Measurements from ENCODE around the gene DENND1A. TPM values are rescaled to one million over a fixed set of nuclear protein-coding genes. Genes with fewer than 3 reads are reported as not detected.
A peak's percentile ranks its signal among the peaks of the same experiment; 100 is the strongest.

DENND1A gene
- total and polyA plus RNA-seq, 2 experiments from 2014 or later, result 13.1 to 28.7 TPM

DNA sequence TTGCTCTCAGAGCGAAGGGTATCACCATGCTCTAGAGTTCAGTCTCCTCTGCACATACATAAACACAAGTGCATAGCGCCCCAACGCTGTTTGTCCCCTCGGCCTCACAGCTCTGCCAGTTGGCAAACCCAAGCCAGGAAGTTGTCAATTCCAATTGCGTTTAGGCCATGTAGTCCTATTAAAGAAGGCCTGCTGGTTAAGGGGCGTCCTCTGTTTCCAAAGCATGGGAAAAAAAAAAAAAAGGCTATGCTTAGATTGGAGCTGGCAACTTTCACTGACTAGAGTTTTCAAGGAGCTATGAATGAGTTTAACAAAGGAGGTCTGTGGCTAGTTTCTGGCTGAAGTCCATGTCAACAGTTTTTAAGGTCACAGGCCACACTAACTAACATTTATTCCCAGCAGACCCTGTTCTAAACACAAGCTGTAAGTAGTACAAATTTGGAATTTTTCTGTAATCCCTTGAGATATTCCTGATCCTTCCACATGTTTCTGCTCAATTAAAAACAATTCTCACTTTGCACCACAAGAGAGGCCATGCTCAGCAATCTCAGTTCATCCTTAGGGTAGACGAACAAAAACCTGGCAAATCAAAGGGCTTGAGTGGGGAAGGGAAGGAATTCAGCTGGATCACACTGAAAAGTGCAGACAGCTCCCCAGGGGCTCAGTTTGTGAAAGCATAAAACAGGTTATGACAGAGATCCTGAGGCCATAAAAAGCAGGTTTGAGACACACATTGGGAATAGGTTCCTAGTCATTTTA is 187.7 kb downstream of the DENND1A start:
- peak; percentile 48 for ATAC-seq

More for the DNA sequence above, 187.7 kb downstream of the DENND1A start:
- H3K4me3 Mint-ChIP-seq, result no peak overlapping the region
- H3K9me3 Mint-ChIP-seq, result no peaks in the 10 kb centered on the region
- 0 out of 2 replicates have a peak, but pooled peaks cover 4% of the 10 kb centered on the region for H4K20me1 ChIP-seq (replicated peaks; ENCODE audit: insufficient read depth)
- TF ChIP-seq STAT1 (IDR thresholded peaks at IDR 0.05; ENCODE audit: unreplicated experiment) (no peak), EZH2 (IDR thresholded peaks at IDR 0.05; ENCODE audit: low read depth, unreplicated experiment) (no peak), ZNF331 (CRISPR knock-in tag; IDR thresholded peaks at IDR 0.05; ENCODE audit: low read depth) (no peak), JUNB (IDR thresholded peaks at IDR 0.05; ENCODE audit: unreplicated experiment) (no peak), NANOG (IDR thresholded peaks at IDR 0.05; ENCODE audit: borderline replicate concordance) (no peak), CREB1 (CRISPR knock-in tag; IDR thresholded peaks at IDR 0.05; ENCODE audit: low read depth) (no peak), POLR2AphosphoS5 (IDR thresholded peaks at IDR 0.05; ENCODE audit: low read depth) (no peak), EZH2phosphoT487 (IDR thresholded peaks at IDR 0.05; ENCODE audit: unreplicated experiment) (no peak), ZNF114 (CRISPR knock-in tag; IDR thresholded peaks at IDR 0.05) (no peak)
- TF ChIP-seq, protein P1, sequence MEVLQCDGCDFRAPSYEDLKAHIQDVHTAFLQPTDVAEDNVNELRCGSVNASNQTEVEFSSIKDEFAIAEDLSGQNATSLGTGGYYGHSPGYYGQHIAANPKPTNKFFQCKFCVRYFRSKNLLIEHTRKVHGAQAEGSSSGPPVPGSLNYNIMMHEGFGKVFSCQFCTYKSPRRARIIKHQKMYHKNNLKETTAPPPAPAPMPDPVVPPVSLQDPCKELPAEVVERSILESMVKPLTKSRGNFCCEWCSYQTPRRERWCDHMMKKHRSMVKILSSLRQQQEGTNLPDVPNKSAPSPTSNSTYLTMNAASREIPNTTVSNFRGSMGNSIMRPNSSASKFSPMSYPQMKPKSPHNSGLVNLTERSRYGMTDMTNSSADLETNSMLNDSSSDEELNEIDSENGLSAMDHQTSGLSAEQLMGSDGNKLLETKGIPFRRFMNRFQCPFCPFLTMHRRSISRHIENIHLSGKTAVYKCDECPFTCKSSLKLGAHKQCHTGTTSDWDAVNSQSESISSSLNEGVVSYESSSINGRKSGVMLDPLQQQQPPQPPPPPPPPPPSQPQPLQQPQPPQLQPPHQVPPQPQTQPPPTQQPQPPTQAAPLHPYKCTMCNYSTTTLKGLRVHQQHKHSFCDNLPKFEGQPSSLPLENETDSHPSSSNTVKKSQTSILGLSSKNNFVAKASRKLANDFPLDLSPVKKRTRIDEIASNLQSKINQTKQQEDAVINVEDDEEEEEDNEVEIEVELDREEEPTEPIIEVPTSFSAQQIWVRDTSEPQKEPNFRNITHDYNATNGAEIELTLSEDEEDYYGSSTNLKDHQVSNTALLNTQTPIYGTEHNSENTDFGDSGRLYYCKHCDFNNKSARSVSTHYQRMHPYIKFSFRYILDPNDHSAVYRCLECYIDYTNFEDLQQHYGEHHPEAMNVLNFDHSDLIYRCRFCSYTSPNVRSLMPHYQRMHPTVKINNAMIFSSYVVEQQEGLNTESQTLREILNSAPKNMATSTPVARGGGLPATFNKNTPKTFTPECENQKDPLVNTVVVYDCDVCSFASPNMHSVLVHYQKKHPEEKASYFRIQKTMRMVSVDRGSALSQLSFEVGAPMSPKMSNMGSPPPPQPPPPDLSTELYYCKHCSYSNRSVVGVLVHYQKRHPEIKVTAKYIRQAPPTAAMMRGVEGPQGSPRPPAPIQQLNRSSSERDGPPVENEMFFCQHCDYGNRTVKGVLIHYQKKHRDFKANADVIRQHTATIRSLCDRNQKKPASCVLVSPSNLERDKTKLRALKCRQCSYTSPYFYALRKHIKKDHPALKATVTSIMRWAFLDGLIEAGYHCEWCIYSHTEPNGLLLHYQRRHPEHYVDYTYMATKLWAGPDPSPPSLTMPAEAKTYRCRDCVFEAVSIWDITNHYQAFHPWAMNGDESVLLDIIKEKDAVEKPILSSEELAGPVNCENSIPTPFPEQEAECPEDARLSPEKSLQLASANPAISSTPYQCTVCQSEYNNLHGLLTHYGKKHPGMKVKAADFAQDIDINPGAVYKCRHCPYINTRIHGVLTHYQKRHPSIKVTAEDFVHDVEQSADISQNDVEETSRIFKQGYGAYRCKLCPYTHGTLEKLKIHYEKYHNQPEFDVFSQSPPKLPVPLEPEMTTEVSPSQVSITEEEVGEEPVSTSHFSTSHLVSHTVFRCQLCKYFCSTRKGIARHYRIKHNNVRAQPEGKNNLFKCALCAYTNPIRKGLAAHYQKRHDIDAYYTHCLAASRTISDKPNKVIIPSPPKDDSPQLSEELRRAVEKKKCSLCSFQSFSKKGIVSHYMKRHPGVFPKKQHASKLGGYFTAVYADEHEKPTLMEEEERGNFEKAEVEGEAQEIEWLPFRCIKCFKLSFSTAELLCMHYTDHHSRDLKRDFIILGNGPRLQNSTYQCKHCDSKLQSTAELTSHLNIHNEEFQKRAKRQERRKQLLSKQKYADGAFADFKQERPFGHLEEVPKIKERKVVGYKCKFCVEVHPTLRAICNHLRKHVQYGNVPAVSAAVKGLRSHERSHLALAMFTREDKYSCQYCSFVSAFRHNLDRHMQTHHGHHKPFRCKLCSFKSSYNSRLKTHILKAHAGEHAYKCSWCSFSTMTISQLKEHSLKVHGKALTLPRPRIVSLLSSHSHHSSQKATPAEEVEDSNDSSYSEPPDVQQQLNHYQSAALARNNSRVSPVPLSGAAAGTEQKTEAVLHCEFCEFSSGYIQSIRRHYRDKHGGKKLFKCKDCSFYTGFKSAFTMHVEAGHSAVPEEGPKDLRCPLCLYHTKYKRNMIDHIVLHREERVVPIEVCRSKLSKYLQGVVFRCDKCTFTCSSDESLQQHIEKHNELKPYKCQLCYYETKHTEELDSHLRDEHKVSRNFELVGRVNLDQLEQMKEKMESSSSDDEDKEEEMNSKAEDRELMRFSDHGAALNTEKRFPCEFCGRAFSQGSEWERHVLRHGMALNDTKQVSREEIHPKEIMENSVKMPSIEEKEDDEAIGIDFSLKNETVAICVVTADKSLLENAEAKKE (CRISPR knock-in tag; IDR thresholded peaks at IDR 0.05), result no peak
- TF ChIP-seq, protein P2, sequence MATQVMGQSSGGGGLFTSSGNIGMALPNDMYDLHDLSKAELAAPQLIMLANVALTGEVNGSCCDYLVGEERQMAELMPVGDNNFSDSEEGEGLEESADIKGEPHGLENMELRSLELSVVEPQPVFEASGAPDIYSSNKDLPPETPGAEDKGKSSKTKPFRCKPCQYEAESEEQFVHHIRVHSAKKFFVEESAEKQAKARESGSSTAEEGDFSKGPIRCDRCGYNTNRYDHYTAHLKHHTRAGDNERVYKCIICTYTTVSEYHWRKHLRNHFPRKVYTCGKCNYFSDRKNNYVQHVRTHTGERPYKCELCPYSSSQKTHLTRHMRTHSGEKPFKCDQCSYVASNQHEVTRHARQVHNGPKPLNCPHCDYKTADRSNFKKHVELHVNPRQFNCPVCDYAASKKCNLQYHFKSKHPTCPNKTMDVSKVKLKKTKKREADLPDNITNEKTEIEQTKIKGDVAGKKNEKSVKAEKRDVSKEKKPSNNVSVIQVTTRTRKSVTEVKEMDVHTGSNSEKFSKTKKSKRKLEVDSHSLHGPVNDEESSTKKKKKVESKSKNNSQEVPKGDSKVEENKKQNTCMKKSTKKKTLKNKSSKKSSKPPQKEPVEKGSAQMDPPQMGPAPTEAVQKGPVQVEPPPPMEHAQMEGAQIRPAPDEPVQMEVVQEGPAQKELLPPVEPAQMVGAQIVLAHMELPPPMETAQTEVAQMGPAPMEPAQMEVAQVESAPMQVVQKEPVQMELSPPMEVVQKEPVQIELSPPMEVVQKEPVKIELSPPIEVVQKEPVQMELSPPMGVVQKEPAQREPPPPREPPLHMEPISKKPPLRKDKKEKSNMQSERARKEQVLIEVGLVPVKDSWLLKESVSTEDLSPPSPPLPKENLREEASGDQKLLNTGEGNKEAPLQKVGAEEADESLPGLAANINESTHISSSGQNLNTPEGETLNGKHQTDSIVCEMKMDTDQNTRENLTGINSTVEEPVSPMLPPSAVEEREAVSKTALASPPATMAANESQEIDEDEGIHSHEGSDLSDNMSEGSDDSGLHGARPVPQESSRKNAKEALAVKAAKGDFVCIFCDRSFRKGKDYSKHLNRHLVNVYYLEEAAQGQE (IDR thresholded peaks at IDR 0.05; ENCODE audit: unreplicated experiment), result no peak
- TF ChIP-seq, protein P3, sequence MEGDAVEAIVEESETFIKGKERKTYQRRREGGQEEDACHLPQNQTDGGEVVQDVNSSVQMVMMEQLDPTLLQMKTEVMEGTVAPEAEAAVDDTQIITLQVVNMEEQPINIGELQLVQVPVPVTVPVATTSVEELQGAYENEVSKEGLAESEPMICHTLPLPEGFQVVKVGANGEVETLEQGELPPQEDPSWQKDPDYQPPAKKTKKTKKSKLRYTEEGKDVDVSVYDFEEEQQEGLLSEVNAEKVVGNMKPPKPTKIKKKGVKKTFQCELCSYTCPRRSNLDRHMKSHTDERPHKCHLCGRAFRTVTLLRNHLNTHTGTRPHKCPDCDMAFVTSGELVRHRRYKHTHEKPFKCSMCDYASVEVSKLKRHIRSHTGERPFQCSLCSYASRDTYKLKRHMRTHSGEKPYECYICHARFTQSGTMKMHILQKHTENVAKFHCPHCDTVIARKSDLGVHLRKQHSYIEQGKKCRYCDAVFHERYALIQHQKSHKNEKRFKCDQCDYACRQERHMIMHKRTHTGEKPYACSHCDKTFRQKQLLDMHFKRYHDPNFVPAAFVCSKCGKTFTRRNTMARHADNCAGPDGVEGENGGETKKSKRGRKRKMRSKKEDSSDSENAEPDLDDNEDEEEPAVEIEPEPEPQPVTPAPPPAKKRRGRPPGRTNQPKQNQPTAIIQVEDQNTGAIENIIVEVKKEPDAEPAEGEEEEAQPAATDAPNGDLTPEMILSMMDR (conservative IDR thresholded peaks at IDR 0.05; ENCODE audit: low read depth in 2 of 2), result no peak
- TF ChIP-seq, protein P4, sequence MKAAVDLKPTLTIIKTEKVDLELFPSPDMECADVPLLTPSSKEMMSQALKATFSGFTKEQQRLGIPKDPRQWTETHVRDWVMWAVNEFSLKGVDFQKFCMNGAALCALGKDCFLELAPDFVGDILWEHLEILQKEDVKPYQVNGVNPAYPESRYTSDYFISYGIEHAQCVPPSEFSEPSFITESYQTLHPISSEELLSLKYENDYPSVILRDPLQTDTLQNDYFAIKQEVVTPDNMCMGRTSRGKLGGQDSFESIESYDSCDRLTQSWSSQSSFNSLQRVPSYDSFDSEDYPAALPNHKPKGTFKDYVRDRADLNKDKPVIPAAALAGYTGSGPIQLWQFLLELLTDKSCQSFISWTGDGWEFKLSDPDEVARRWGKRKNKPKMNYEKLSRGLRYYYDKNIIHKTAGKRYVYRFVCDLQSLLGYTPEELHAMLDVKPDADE (IDR thresholded peaks at IDR 0.05), result no peak
- no peak for DNase-seq (ENCODE audit: low spot score)
- H3K27ac ChIP-seq (ENCODE audit: low read depth), result no peak overlapping the region
- peaks cover 13% of the 10 kb centered on the region; the same call in 2 of the 3 replicates for H3K4me1 Mint-ChIP-seq
- no peaks in the 10 kb centered on the region for H3K36me3 Mint-ChIP-seq (ENCODE audit: low read depth)
- no peaks in the 10 kb centered on the region for H3K36me3 ChIP-seq (ENCODE audit: insufficient read depth)
- H3F3A ChIP-seq (replicated peaks; ENCODE audit: low read depth), result no peaks in the 10 kb centered on the region
- H3K27me3 ChIP-seq (ENCODE audit: insufficient read depth), result no peaks in the 10 kb centered on the region
- H3K79me2 ChIP-seq (replicated peaks; ENCODE audit: insufficient read depth), result no peaks in the 10 kb centered on the region; the same call in 1 of the 2 replicates
- H3K27me3 Mint-ChIP-seq (ENCODE audit: insufficient read depth, low read depth, poor library complexity), result no peaks in the 10 kb centered on the region
- peaks cover 7% of the 10 kb centered on the region for H3K4me1 ChIP-seq (ENCODE audit: insufficient read depth)
- H3K27ac Mint-ChIP-seq, result no peak overlapping the region
- no peak overlapping the region for H2AFZ ChIP-seq
- H3K9me2 ChIP-seq (ENCODE audit: insufficient read depth), result no peaks in the 10 kb centered on the region
- no peak overlapping the region for H3K4me3 ChIP-seq
- no peak overlapping the region for H3K4me2 ChIP-seq
